Neural cell (in vitro differentiated cells): ENCODE results near the gene CDYL. TPM values are rescaled to one million over a fixed set of nuclear protein-coding genes. Genes with fewer than 3 reads are reported as not detected.

Experiments
- H2AFZ ChIP-seq: fragments of 200-600, 300-800 bp; sonication (generic), shearing (Covaris generic); 2 replicates; pipeline ENCODE4 v1.6.0; 2014; ENCODE audit warnings: low read depth, mild to moderate bottlenecking, antibody characterized with exemption, low read length, moderate library complexity
- H3F3A ChIP-seq: fragments of 200-600 bp; shearing (Covaris generic); 2 replicates; pipeline ENCODE4 v1.6.1; 2016; ENCODE audit warnings: mild to moderate bottlenecking, moderate library complexity, mixed read lengths, antibody characterized with exemption, low read length; ENCODE audit not compliant: insufficient read depth, poor library complexity, severe bottlenecking
- H3K27ac ChIP-seq: fragments of 200-600, 300-800 bp; sonication (generic), shearing (Covaris generic); 2 replicates; pipeline ENCODE4 v1.5.1; 2014; ENCODE audit warnings: mild to moderate bottlenecking, low read length, moderate library complexity
- H3K27me3 ChIP-seq: fragments of 300-800, 200-600 bp; sonication (generic), shearing (Covaris generic); 2 replicates; pipeline ENCODE4 v1.6.0; 2014; ENCODE audit warnings: mild to moderate bottlenecking, low read depth, low read length, moderate library complexity; ENCODE audit not compliant: insufficient read depth
- H3K36me3 ChIP-seq: fragments of 300-800, 200-600 bp; sonication (generic), shearing (Covaris generic); 2 replicates; pipeline ENCODE4 v1.5.1; 2014; ENCODE audit warnings: mild to moderate bottlenecking, antibody characterized with exemption, low read length, moderate library complexity; ENCODE audit not compliant: insufficient read depth
- H3K4me2 ChIP-seq: fragments of 300-800, 200-600 bp; sonication (generic), shearing (Covaris generic); 2 replicates; pipeline ENCODE4 v1.6.0; 2014; ENCODE audit warnings: mild to moderate bottlenecking, low read length
- H3K4me3 ChIP-seq: fragments of 300-800, 200-600 bp; sonication (generic), shearing (Covaris generic); 2 replicates; pipeline ENCODE4 v1.5.1; 2014; ENCODE audit warnings: mild to moderate bottlenecking, low read length, moderate library complexity
- H3K79me2 ChIP-seq: fragments of 200-600 bp; shearing (Covaris generic); replicated peaks from 2 replicates; pipeline ENCODE4 v1.6.0; 2014; ENCODE audit warnings: mild to moderate bottlenecking, low read length, moderate library complexity; ENCODE audit not compliant: insufficient read depth
- H3K9ac ChIP-seq: fragments of 300-800, 200-600 bp; sonication (generic), shearing (Covaris generic); 2 replicates; pipeline ENCODE4 v1.6.1; 2016; ENCODE audit warnings: mild to moderate bottlenecking, low read length, mixed read lengths
- H3K9me2 ChIP-seq: fragments of 200-600 bp; shearing (Covaris generic); 2 replicates; pipeline ENCODE4 v1.6.1; 2016; ENCODE audit warnings: mild to moderate bottlenecking, low read length, mixed read lengths; ENCODE audit not compliant: insufficient read depth
- H3K9me3 ChIP-seq: fragments of 200-600, 300-800 bp; sonication (generic), shearing (Covaris generic); 2 replicates; pipeline ENCODE4 v1.6.1; 2016; ENCODE audit warnings: mild to moderate bottlenecking, mixed run types, low read length, moderate library complexity, mixed read lengths
- H4K20me1 ChIP-seq: fragments of 200-600 bp; shearing (Covaris generic); 2 replicates; pipeline ENCODE4 v1.6.1; 2016; ENCODE audit warnings: mild to moderate bottlenecking, mixed run types; ENCODE audit not compliant: insufficient read depth
- CTCF ChIP-seq: fragments of 450-650 bp; IDR thresholded peaks from 2 replicates; pipeline ENCODE4 v1.5.1; 2014; ENCODE audit warnings: antibody characterized with exemption, mild to moderate bottlenecking, moderate library complexity; ENCODE audit not compliant: poor library complexity, severe bottlenecking
- EP300 ChIP-seq: fragments of 450-650 bp; conservative IDR thresholded peaks from 2 replicates; pipeline ENCODE4 v1.6.1; 2014; ENCODE audit warnings: antibody characterized with exemption, mild to moderate bottlenecking, moderate library complexity; ENCODE audit not compliant: poor library complexity, severe bottlenecking
- EZH2 ChIP-seq: fragments of 200-600, 300-800 bp; shearing (Covaris generic), sonication (generic); IDR thresholded peaks from 2 replicates; pipeline ENCODE4 v1.6.1; 2014; ENCODE audit warnings: antibody characterized with exemption, low read length, borderline replicate concordance, mild to moderate bottlenecking; ENCODE audit not compliant: insufficient read depth, poor library complexity, severe bottlenecking
- MXI1 ChIP-seq: fragments of 450-650 bp; conservative IDR thresholded peaks from 2 replicates; pipeline ENCODE4 v1.6.1; 2014; ENCODE audit warnings: antibody characterized with exemption, mild to moderate bottlenecking; ENCODE audit not compliant: poor library complexity, severe bottlenecking
- POLR2AphosphoS5 ChIP-seq: IDR thresholded peaks from 2 replicates; pipeline ENCODE4 v1.6.1; 2012
- RAD21 ChIP-seq: fragments of 450-650 bp; conservative IDR thresholded peaks from 2 replicates; pipeline ENCODE4 v1.6.1; 2014; ENCODE audit warnings: antibody characterized with exemption, mild to moderate bottlenecking, moderate library complexity
- REST ChIP-seq: IDR thresholded peaks from 2 replicates; pipeline ENCODE4 v1.6.1; 2012; ENCODE audit warnings: borderline replicate concordance
- SMC3 ChIP-seq: fragments of 450-650 bp; conservative IDR thresholded peaks from 2 replicates; pipeline ENCODE4 v1.6.1; 2014; ENCODE audit warnings: antibody characterized with exemption, mild to moderate bottlenecking, moderate library complexity; ENCODE audit not compliant: poor library complexity
- TAF1 ChIP-seq: IDR thresholded peaks from 2 replicates; pipeline ENCODE4 v1.6.1; 2012; ENCODE audit warnings: low read depth
- polyA plus RNA-seq: library from polyadenylated mRNA; depleted of rRNA; stranded (reverse); fragments of >200 nt; gene quantifications from 2 replicates; pipeline ENCODE4 v1.2.3, GENCODE V29; 2014

The CDYL gene
- polyA plus RNA-seq, 1 donor from 2014 or later, result 5.2 TPM

GRCh38 chr6:4727671-4728435 is 48.4 kb upstream of the CDYL start (continued):
- TF ChIP-seq REST (no peak), SMC3 (no peak), TAF1 (no peak), POLR2AphosphoS5 (no peak), EP300 (no peak)

- no peak overlapping the region for H3K9ac ChIP-seq
- H3K4me3 ChIP-seq, result no peak overlapping the region
- H3K36me3 ChIP-seq, result no peaks in the 10 kb centered on the region
- no peak overlapping the region for H3K4me2 ChIP-seq
- H3K79me2 ChIP-seq, result no peaks in the 10 kb centered on the region
- TF ChIP-seq MXI1 (no peak), REST (no peak), CTCF (no peak), RAD21 (no peak), TAF1 (no peak), EP300 (no peak), SMC3 (no peak), EZH2 (no peak), POLR2AphosphoS5 (no peak)
- no peaks in the 10 kb centered on the region for H3K9me2 ChIP-seq
- H3K9me3 ChIP-seq, result no peaks in the 10 kb centered on the region
- H3K27me3 ChIP-seq, result no peaks in the 10 kb centered on the region
- H2AFZ ChIP-seq, result no peak overlapping the region
- no peaks in the 10 kb centered on the region for H4K20me1 ChIP-seq
- H3F3A ChIP-seq, result no peaks in the 10 kb centered on the region
- no peak overlapping the region for H3K27ac ChIP-seq
Observed at GRCh38 chr6:4728436-4728769, 47.8 kb upstream of the CDYL start.
